Measurements from ENCODE around the gene BLOC1S4.
"Not testable (repeated sequence)": the region's sequence is repeated elsewhere in the genome, so short reads cannot be mapped to it uniquely, and the experiment has no call there.

The BLOC1S4 gene

DNA sequence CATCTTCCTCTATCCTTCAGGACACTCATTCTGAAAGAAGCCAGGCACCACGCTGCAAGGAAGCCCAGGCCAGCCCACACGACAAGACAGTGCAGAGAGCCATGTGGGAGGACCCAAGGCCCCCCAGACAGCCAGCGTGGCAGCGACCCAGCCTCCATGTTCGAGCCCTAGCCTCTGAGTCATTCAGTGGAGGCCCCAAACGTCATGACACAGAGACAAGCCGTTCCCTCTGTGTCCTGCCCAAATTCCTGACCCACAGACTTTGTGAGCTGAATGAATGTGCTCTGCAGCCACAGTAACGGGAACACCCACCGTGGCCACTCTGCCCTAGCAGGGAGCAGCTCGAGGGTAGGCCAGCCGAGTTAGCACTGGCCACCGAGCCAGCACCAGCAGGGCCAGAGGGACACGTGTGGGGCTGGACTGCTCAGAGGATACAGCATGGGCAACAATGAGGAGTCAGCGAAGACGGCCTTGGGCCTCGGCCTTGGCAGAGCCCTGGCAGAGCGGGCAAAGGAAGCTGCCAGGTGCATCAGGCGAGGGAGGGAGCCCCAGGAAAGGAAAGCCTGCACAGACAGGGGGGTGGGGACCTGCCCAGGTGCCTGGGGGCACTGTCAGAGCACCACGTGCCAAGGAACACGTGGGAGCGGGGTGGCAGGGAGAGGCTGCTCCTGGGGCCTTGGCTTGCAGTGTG, 8.6 kb downstream of the BLOC1S4 start:
- no peak overlapping the region for H3K4me3 ChIP-seq (replicated peaks in 1 of 2; ENCODE audit: low read depth in 2 of 2, low read length in 2 of 2)
- TF ChIP-seq, protein P1, sequence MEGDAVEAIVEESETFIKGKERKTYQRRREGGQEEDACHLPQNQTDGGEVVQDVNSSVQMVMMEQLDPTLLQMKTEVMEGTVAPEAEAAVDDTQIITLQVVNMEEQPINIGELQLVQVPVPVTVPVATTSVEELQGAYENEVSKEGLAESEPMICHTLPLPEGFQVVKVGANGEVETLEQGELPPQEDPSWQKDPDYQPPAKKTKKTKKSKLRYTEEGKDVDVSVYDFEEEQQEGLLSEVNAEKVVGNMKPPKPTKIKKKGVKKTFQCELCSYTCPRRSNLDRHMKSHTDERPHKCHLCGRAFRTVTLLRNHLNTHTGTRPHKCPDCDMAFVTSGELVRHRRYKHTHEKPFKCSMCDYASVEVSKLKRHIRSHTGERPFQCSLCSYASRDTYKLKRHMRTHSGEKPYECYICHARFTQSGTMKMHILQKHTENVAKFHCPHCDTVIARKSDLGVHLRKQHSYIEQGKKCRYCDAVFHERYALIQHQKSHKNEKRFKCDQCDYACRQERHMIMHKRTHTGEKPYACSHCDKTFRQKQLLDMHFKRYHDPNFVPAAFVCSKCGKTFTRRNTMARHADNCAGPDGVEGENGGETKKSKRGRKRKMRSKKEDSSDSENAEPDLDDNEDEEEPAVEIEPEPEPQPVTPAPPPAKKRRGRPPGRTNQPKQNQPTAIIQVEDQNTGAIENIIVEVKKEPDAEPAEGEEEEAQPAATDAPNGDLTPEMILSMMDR (IDR thresholded peaks at IDR 0.05; ENCODE audit: low read depth, low read length): no peak
- DNase-seq (ENCODE audit: low read depth in 2 of 2): peak; percentile 42 to 58

DNA sequence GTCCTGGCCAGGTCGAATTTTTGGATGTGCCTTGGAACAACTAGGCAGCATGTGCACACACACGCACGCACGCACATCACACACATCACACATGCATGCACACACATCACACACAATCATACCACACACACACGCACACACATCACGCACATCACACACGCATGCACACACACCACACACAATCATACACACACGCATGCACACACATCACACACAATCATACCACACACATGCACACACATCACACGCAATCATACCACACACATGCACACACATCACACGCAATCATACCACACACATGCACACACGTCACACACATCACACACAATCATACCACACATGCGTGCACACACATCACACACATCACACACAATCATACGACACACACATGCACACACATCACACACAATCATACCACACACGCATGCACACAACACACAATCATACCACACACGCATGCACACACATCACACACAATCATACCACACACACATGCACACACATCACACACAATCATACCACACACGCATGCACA, 9.5 kb downstream of the BLOC1S4 start:
- H3K4me3 ChIP-seq (replicated peaks in 1 of 2; ENCODE audit: low read depth in 2 of 2, low read length in 2 of 2); DNase-seq (ENCODE audit: low read depth in 2 of 2): not testable (repeated sequence)

DNA sequence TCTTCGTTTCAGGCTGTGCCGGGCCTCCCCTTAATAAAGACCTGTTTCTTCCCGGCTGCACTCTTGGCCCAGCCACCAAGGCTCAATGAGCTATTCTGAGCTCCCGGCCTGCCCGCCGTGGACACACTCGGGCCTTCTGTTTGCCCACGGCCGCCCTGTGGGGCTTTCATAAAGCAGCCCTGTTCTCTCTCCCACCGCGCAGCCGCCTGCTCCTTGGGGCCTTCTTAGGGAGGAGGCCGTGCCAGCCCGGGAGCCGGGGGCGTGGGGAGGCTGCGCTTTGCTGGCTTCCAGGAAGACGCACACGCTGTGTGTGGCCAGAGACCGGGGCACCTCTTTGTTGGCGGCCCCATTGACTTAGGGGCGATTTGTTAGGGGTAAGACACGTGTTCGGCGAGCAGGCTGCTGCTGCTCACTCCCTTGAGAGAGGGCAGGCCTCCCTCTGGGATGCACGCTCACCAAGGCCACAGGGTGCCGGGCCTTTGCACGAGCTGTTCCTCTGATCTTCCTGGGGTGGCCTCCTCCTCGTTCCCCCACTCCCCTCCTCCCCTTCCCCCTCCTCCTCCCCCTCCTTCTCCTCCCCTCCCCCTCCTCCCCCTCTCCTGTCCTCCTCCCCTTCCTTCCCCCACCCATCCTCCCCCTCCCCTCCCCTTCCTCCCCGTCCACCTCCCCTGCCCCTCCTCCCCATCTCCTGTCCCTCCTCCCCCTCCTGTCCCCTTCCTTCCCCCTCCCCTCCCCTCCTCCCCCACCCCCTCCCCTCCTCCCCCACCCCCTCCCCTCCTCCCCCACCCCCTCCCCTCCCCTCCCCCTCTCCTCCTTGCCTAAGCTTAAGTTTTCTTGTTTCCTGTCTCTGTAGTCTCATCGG, 11.3 kb downstream of the BLOC1S4 start:
- peak; percentile 19 to 37 for DNase-seq (ENCODE audit: low read depth in 2 of 2)
- TF ChIP-seq, protein P1 (IDR thresholded peaks at IDR 0.05; ENCODE audit: low read depth, low read length): no peak
- H3K4me3 ChIP-seq (replicated peaks in 1 of 2; ENCODE audit: low read depth in 2 of 2, low read length in 2 of 2): no peak overlapping the region

DNA sequence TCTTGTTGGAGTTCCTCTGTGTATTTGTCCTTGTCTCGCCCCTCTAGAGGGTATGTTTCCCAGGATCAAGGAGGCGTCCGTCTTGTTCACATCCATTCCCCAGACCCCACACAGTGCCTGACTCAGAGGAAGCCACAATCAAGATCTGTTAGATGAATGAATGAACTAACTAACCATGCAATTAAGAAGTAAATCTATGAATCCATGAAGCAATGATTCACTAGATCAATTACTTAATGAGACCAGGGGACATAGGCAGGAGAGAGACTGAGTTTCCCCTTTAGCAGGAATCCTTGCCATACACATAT, 11.9 kb downstream of the BLOC1S4 start:
- TF ChIP-seq, protein P1 (IDR thresholded peaks at IDR 0.05; ENCODE audit: low read depth, low read length): no peak
- no peak for DNase-seq (ENCODE audit: low read depth in 2 of 2)
- H3K4me3 ChIP-seq (replicated peaks in 1 of 2; ENCODE audit: low read depth in 2 of 2, low read length in 2 of 2): no peak overlapping the region

DNA sequence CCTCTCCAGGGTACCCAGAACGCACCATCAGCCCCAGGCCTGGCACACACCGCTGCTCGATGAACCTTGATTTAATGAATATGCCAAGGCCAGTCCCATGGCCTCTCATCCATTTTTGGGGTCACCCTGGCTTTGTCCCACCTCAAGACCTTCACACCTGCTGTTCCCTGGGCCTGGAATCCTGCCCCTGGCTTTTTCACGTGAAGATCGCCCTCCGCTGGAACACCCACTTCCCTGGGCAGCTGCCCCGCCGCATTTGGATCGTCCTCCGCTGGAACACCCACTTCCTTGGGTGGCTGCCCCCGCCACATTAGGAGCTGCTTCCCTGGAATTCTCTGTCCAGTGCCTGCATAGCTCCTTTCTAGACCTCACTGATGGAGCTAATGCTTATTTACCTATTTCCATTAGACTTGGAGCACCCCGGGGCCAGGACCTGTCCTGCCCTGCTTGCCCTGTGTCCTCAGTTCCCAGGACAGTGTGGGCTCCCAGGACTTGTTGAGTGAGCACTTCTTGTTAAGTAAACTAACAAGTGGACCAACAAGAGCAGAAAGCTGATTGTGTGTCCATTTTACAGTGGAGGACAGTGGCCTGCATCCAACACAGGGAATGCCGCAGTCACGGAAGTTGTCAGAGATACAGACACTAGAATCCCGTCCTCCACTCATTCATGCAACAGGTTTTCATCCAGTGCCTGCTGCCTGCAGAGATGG, 12.5 kb downstream of the BLOC1S4 start:
- H3K4me3 ChIP-seq (replicated peaks in 1 of 2; ENCODE audit: low read depth in 2 of 2, low read length in 2 of 2): no peak overlapping the region
- TF ChIP-seq, protein P1 (IDR thresholded peaks at IDR 0.05; ENCODE audit: low read depth, low read length): no peak
- DNase-seq (ENCODE audit: low read depth in 2 of 2): no peak

DNA sequence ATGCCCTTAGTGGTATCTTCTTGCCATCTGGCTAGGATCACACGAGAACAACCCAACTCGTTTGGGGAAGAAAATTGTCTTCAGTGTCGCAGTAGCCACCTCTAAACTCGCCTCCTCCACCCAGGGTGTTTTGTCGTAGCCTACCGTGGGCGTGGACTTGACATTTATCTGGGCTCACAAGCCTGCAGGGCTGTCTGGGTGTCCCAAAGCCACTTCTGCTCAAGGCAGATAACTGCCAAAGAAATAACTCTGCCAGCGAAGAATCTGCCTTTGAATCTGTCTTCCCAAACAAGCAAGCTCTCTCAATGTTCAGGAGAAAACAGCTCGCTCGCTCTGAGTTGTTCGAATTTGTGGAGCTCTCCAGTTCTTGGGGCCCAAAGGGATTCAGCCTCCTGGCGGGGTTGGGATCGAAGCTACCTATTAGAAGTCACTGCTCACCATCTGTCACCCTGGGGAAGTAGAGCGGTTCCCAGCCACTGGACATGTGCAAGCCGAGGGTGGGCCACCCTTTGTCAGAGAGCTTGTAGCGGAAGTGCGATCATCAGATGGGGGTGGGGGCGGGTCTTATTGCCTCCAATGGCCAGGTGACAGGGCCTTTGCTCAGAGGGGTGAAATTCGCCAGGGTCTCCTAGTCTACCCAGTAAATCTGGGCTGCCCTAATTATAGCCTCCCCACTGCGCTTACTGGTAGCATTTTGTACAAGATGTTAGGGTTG, 14.8 kb downstream of the BLOC1S4 start:
- TF ChIP-seq, protein P1 (IDR thresholded peaks at IDR 0.05; ENCODE audit: low read depth, low read length): no peak

More for the DNA sequence above, 14.8 kb downstream of the BLOC1S4 start:
- no peak overlapping the region for H3K4me3 ChIP-seq (replicated peaks in 1 of 2; ENCODE audit: low read depth in 2 of 2, low read length in 2 of 2)
- DNase-seq (ENCODE audit: low read depth in 2 of 2): no peak

Data from cardiac fibroblast (primary cell).